Activated CD4-positive, alpha-beta T cell treated with anti-CD3 and anti-CD28 coated beads, Interleukin-2, amount 50 U/mL, for 1 hour (primary cell): Measurements from ENCODE around the gene MAP7.
"Not testable (repeated sequence)": the region's sequence is repeated elsewhere in the genome, so short reads cannot be mapped to it uniquely, and the experiment has no call there.

Experiments
- DNase-seq: peaks from one replicate; pipeline ENCODE4 v3.0.0-alpha.2; 2020

Gene MAP7

GRCh38 chr6:136501514-136501913, 48.7 kb downstream of the MAP7 start:
- no peak for DNase-seq

GRCh38 chr6:136501096-136501495, 49.1 kb downstream of the MAP7 start:
- no peak for DNase-seq

- DNase-seq, result no peak
Measured at GRCh38 chr6:136500414-136500813, 49.8 kb downstream of the MAP7 start.

- no peak for DNase-seq
Measured at GRCh38 chr6:136499370-136499769, 50.9 kb downstream of the MAP7 start.

- not testable (repeated sequence) for DNase-seq
Measured at GRCh38 chr6:136496449-136496848, 53.8 kb downstream of the MAP7 start.

- DNase-seq, result no peak
Measured at GRCh38 chr6:136494710-136495109, 55.5 kb downstream of the MAP7 start.

GRCh38 chr6:136494059-136494458, 56.2 kb downstream of the MAP7 start:
- DNase-seq, result no peak

GRCh38 chr6:136492409-136492808, 57.8 kb downstream of the MAP7 start:
- no peak for DNase-seq

- no peak for DNase-seq
Measured at GRCh38 chr6:136491754-136492153, 58.5 kb downstream of the MAP7 start.

GRCh38 chr6:136491251-136491650, 59.0 kb downstream of the MAP7 start:
- DNase-seq, result no peak

- DNase-seq, result not testable (repeated sequence)
Measured at GRCh38 chr6:136489689-136490033, 60.6 kb downstream of the MAP7 start.

GRCh38 chr6:136487759-136488425, 62.3 kb downstream of the MAP7 start:
- DNase-seq, result no peak

- DNase-seq, result no peak
Measured at GRCh38 chr6:136486357-136486756, 63.9 kb downstream of the MAP7 start.

- no peak for DNase-seq
Measured at GRCh38 chr6:136483906-136484305, 66.3 kb downstream of the MAP7 start.

GRCh38 chr6:136483005-136483404, 67.2 kb downstream of the MAP7 start:
- DNase-seq, result not testable (repeated sequence)

- DNase-seq, result no peak
Measured at GRCh38 chr6:136477548-136477947, 72.7 kb downstream of the MAP7 start.

GRCh38 chr6:136475686-136476085, 74.5 kb downstream of the MAP7 start:
- DNase-seq, result no peak

- DNase-seq, result no peak
Measured at GRCh38 chr6:136474241-136474640, 76.0 kb downstream of the MAP7 start.

GRCh38 chr6:136471922-136472321, 78.3 kb downstream of the MAP7 start:
- DNase-seq, result no peak

- DNase-seq, result no peak
Measured at GRCh38 chr6:136471372-136471771, 78.8 kb downstream of the MAP7 start.

GRCh38 chr6:136470044-136470443, 80.2 kb downstream of the MAP7 start:
- DNase-seq, result no peak

- DNase-seq, result no peak
Measured at GRCh38 chr6:136469154-136469553, 81.1 kb downstream of the MAP7 start.

- DNase-seq, result no peak
Measured at GRCh38 chr6:136468711-136469110, 81.5 kb downstream of the MAP7 start.

- DNase-seq, result no peak
Measured at GRCh38 chr6:136467186-136467585, 83.0 kb downstream of the MAP7 start.

GRCh38 chr6:136466777-136467176, 83.4 kb downstream of the MAP7 start:
- DNase-seq, result no peak
